SU-DHL-6 (cell line): Measurements from ENCODE around the gene PTGDR.

ENCODE experiments used
- H2AFZ ChIP-seq: fragments of 200-600 bp; sonication (generic); 2 replicates; pipeline ENCODE4 v1.6.1; 2014; ENCODE audit warnings: low read depth, mild to moderate bottlenecking, moderate library complexity, mixed read lengths, antibody characterized with exemption, low read length; ENCODE audit not compliant: severe bottlenecking
- H3F3A ChIP-seq: fragments of 200-600 bp; shearing (Covaris generic); 2 replicates; pipeline ENCODE4 v1.6.0; 2016; ENCODE audit warnings: antibody characterized with exemption, mild to moderate bottlenecking; ENCODE audit not compliant: insufficient read depth
- H3K27ac ChIP-seq: fragments of 200-600 bp; sonication (generic); 2 replicates; pipeline ENCODE4 v1.5.1; 2016; ENCODE audit warnings: low read depth, mild to moderate bottlenecking, low read length, moderate library complexity, mixed read lengths
- H3K27me3 ChIP-seq: fragments of 200-600 bp; sonication (generic), shearing (Covaris generic); 2 replicates; pipeline ENCODE4 v1.6.0; 2014; ENCODE audit warnings: mild to moderate bottlenecking, low read length
- H3K36me3 ChIP-seq: fragments of 200-600 bp; sonication (generic); 2 replicates; pipeline ENCODE4 v1.6.1; 2014; ENCODE audit warnings: mild to moderate bottlenecking, low read length, mixed read lengths
- H3K4me2 ChIP-seq: fragments of 300-600, 200-600 bp; shearing (Covaris generic), sonication (generic); 2 replicates; pipeline ENCODE4 v1.6.0; 2014; ENCODE audit warnings: low read length, low read depth, mild to moderate bottlenecking; ENCODE audit not compliant: poor library complexity, severe bottlenecking
- H3K4me3 ChIP-seq: fragments of 200-600 bp; sonication (generic); 2 replicates; pipeline ENCODE4 v1.5.1; 2014; ENCODE audit warnings: antibody characterized with exemption, low read length, mild to moderate bottlenecking, mixed read lengths; ENCODE audit not compliant: insufficient read depth, poor library complexity, severe bottlenecking
- H3K79me2 ChIP-seq: fragments of 200-600 bp; sonication (generic); 2 replicates; pipeline ENCODE4 v1.6.1; 2014; ENCODE audit warnings: mild to moderate bottlenecking, low read length, moderate library complexity; ENCODE audit not compliant: insufficient read depth
- H3K9ac ChIP-seq: fragments of 200-600 bp; sonication (generic); 2 replicates; pipeline ENCODE4 v1.7.0; 2014; ENCODE audit warnings: mild to moderate bottlenecking, low read length
- H3K9me2 ChIP-seq: fragments of 200-600 bp; sonication (generic); replicated peaks from 2 replicates; pipeline ENCODE4 v1.6.1; 2014; ENCODE audit warnings: low read length; ENCODE audit not compliant: insufficient read depth
- H3K9me3 ChIP-seq: fragments of 200-600 bp; sonication (generic); 2 replicates; pipeline ENCODE4 v1.6.1; 2014; ENCODE audit warnings: low read length, mixed read lengths; ENCODE audit not compliant: insufficient read depth
- H4K20me1 ChIP-seq: fragments of 200-600 bp; sonication (generic); 2 replicates; pipeline ENCODE4 v1.6.1; 2014; ENCODE audit warnings: low read depth, mild to moderate bottlenecking, antibody characterized with exemption, low read length, moderate library complexity, mixed read lengths
- EZH2phosphoT487 ChIP-seq: fragments of 200-600 bp; sonication (generic), shearing (Covaris generic); conservative IDR thresholded peaks from 2 replicates; pipeline ENCODE4 v1.6.1; 2018; ENCODE audit warnings: mild to moderate bottlenecking, antibody characterized with exemption, low read length, moderate library complexity, mixed read lengths
- TF ChIP-seq, protein P1 (sequence below): fragments of 200-600 bp; sonication (generic); IDR thresholded peaks from one replicate; pipeline ENCODE4 v1.5.1; 2017; ENCODE audit warnings: antibody characterized with exemption, mild to moderate bottlenecking, low read length, moderate library complexity; ENCODE audit not compliant: insufficient read depth, poor library complexity, severe bottlenecking

The PTGDR gene

DNA sequence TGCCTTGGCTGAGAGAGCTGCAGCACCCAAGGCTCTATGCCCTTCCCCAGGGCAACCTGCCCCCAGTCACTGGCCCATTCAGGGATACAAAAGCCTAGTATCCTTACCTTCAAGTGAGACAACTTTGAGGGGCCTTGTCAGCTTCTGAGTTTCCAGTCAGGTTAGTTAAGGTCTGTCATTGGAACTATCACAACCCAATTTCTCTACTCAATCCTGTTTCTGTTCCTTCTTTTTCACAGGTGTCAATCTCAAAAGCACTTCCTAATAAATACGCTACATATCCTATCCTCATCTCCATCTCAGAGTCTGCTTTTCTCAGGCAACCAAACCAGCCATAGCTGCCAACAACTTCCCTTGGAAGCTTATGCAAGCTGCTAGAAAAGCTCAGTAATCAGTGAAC lies 4.9 kb upstream of the PTGDR start:
- Histone ChIP-seq H3K27ac (no peak overlapping the region), H3K79me2 (no peaks in the 10 kb centered on the region), H3K4me3 (no peak overlapping the region), H2AFZ (no peak overlapping the region), H3K27me3 (no peaks in the 10 kb centered on the region), H3K9me3 (no peaks in the 10 kb centered on the region), H3K4me2 (no peak overlapping the region), H3F3A (no peaks in the 10 kb centered on the region), H3K9ac (no peak overlapping the region), H3K9me2 (no peaks in the 10 kb centered on the region), H4K20me1 (no peaks in the 10 kb centered on the region), H3K36me3 (no peaks in the 10 kb centered on the region)
- TF ChIP-seq, protein P1, sequence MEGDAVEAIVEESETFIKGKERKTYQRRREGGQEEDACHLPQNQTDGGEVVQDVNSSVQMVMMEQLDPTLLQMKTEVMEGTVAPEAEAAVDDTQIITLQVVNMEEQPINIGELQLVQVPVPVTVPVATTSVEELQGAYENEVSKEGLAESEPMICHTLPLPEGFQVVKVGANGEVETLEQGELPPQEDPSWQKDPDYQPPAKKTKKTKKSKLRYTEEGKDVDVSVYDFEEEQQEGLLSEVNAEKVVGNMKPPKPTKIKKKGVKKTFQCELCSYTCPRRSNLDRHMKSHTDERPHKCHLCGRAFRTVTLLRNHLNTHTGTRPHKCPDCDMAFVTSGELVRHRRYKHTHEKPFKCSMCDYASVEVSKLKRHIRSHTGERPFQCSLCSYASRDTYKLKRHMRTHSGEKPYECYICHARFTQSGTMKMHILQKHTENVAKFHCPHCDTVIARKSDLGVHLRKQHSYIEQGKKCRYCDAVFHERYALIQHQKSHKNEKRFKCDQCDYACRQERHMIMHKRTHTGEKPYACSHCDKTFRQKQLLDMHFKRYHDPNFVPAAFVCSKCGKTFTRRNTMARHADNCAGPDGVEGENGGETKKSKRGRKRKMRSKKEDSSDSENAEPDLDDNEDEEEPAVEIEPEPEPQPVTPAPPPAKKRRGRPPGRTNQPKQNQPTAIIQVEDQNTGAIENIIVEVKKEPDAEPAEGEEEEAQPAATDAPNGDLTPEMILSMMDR: no peak
- TF ChIP-seq EZH2phosphoT487: no peak

DNA sequence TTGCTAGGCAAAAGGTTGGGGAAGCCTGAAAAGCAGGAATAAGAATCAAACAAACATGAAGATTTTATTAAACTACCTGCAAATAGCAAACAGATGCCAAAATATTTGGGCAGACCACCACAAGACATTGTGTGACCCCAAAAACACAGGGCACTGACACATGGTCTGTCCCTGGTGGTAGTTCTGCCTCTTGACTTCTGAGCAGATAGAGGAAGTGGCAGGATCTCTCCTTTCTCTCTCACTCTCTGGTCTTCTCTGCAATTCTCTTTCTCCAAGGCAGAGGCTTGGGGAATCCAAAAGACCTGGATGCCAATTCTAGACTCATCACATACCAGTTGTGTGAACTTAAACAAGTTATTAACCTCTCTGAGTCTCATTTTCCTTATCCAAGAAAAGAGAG lies 4.3 kb upstream of the PTGDR start:
- H3K9me3 ChIP-seq: no peaks in the 10 kb centered on the region

DNA sequence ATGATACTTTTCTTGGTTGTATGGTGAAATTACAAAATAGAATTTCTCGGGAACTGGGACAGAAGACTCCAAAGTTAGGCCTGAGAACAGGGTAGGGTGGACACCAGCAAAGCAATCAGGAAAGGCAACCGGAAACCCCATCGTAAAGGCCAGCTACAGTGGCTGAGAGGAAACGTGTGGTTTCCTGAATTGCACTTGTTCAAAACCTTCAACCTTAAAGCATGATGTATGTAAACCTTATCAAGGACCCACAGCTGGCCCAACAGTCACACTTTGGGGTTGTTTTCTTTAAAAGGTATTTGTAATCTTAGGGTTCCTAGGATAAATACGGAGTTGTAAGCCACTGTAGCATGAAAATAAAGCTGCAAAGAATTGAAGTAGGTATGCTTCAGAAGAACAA lies 2.2 kb upstream of the PTGDR start:
- Histone ChIP-seq H3K27me3 (no peaks in the 10 kb centered on the region), H3K36me3 (no peaks in the 10 kb centered on the region), H2AFZ (no peak overlapping the region), H3K9me2 (no peaks in the 10 kb centered on the region), H3K9ac (no peak overlapping the region), H3K27ac (no peak overlapping the region), H4K20me1 (no peaks in the 10 kb centered on the region), H3K4me3 (no peak overlapping the region), H3K4me2 (no peak overlapping the region), H3K9me3 (no peaks in the 10 kb centered on the region), H3F3A (no peaks in the 10 kb centered on the region), H3K79me2 (no peaks in the 10 kb centered on the region)
- TF ChIP-seq, protein P1: no peak
- no peak for TF ChIP-seq EZH2phosphoT487

More for the DNA sequence above, 4.3 kb upstream of the PTGDR start:
- Histone ChIP-seq H3F3A (no peaks in the 10 kb centered on the region), H3K9ac (no peak overlapping the region), H3K36me3 (no peaks in the 10 kb centered on the region), H3K4me3 (no peak overlapping the region), H2AFZ (no peak overlapping the region), H3K9me2 (no peaks in the 10 kb centered on the region), H3K27me3 (no peaks in the 10 kb centered on the region), H4K20me1 (no peaks in the 10 kb centered on the region), H3K79me2 (no peaks in the 10 kb centered on the region), H3K4me2 (no peak overlapping the region), H3K27ac (no peak overlapping the region)
- TF ChIP-seq EZH2phosphoT487: no peak
- TF ChIP-seq, protein P1: no peak

DNA sequence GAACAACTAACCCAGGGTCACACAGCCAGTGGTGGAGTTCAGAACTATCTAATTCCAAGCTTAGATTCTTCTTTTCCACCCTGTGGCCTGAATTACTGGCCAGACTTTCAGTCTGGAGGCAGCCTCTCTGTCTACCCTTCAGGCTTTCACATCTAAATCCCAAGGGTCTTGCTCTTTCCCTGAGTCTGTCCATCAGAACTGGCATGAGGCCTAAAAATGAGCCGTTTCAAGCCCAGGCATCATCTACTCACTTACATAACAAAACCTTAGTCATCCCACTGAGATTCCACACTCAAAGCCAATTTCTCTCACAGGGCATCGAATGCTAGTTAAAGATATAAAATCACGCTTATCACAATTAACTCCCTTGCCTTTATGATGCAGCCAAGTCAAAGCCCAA lies 1.3 kb upstream of the PTGDR start:
- H4K20me1 ChIP-seq: no peaks in the 10 kb centered on the region
- H3K79me2 ChIP-seq: no peaks in the 10 kb centered on the region
- H3K36me3 ChIP-seq: no peaks in the 10 kb centered on the region
- no peak overlapping the region for H3K4me2 ChIP-seq
- H3F3A ChIP-seq: no peaks in the 10 kb centered on the region
- no peak overlapping the region for H2AFZ ChIP-seq
- H3K27me3 ChIP-seq: no peaks in the 10 kb centered on the region
- no peak overlapping the region for H3K9ac ChIP-seq
- TF ChIP-seq EZH2phosphoT487: no peak
- TF ChIP-seq, protein P1: no peak
- no peaks in the 10 kb centered on the region for H3K9me2 ChIP-seq
- no peak overlapping the region for H3K4me3 ChIP-seq
- H3K9me3 ChIP-seq: no peaks in the 10 kb centered on the region
- H3K27ac ChIP-seq: no peak overlapping the region
